GM12873 (cell line): Measurements from ENCODE around the gene ZNF770.

Experiments
- CTCF ChIP-seq: IDR thresholded peaks from 2 replicates; pipeline ENCODE4 v1.5.1; 2012; ENCODE audit warnings: low read depth, mild to moderate bottlenecking, moderate library complexity, low read length, control low read depth; ENCODE audit not compliant: insufficient read depth; ENCODE audit errors: missing control alignments

Gene ZNF770

GRCh38 chr15:34993877-34994276 lies 5.8 kb upstream of the ZNF770 start:
- no peak for TF ChIP-seq CTCF

DNA sequence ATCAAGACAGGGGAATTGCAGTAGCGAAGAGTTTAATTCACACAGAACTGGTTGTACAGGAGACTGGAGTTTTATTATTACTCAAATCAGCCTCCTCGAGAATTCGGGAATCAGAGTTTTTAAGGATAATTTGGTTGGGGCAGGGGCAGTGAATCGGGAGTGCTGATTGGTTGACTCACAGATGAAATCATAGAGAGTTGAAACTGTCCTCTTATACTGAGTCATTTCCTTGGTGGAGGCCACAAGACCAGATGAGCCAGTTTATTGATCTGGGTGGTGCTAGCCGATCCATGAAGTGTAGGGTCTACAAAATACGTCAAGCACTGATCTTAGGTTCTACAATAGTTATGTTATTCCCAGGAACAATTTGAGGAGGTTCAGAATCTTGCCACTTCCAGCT lies 5.3 kb upstream of the ZNF770 start:
- TF ChIP-seq CTCF, result no peak

DNA sequence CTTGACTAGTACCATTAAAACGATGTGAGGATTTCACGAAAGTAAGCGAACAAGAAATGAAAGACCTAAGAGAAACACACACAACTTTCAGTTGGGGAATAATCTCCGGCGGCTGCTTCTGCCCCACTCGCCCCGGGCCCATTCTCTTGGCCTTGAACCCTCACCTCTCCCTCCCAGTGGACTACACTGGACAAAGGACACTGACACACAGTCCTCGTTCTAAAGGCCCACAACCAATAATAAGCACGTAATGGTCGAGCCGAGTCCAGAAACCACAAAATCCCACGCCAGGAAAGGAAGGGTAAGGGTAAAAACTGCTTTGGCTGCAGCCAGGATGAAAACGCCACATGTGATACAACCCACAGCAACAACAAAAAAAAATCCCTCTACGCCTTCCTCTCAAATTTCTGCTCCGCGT lies 469 bp downstream of the ZNF770 start:
- no peak for TF ChIP-seq CTCF

DNA sequence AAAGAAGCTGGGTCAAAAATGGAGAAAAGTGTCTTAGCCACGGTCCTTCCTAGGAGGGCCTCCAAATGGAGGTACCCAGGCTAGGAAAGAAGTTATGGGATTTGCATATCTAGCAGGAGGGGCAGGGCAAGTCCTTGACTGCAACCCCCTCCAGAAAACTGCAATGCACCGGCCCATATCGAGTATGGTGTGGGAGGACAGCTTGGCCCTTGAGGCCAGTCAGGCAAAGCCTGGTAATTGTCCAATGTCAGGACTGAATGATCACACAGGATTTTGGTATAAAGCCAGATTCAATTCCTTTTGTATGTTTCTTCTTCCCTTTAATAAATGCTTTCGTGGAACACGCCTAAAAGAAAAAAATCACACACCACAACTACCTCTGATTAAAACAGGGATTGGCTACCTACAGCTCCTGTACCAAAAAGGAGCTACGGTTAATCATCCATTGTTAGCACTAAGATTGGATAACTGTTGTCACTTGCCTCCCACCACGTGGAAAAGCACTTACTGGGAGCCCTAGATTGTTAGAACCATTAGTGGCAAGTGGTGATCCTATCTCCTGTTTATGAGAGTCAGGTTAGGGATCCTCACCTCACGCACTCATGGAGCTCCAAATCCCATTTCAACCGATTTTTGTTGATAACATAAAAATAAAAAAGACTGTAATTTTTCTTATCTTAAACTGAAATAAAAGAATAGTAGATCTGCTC lies 1.2 kb downstream of the ZNF770 start:
- TF ChIP-seq CTCF, result no peak

DNA sequence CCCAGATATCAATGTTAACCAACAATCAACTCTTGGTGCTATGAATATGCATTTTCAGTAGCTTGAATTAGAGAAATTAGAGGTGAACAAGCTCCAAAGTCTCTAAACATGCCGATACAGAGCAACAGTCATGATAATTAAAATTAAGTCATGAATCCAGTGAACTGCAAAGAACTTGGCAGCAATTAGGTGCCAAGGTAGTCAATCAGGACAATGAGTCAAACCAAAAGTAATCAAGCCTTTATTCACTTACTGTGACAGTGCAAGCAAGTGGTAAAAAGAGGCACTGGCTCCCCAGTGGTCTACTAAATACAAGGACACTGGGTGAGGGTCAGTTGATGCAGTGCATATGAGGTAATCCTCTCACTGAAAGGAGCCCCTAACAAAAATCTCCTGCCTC lies 1.8 kb downstream of the ZNF770 start:
- TF ChIP-seq CTCF, result no peak

- TF ChIP-seq CTCF, result no peak
Measured at GRCh38 chr15:34984889-34985630, 3.0 kb downstream of the ZNF770 start.

DNA sequence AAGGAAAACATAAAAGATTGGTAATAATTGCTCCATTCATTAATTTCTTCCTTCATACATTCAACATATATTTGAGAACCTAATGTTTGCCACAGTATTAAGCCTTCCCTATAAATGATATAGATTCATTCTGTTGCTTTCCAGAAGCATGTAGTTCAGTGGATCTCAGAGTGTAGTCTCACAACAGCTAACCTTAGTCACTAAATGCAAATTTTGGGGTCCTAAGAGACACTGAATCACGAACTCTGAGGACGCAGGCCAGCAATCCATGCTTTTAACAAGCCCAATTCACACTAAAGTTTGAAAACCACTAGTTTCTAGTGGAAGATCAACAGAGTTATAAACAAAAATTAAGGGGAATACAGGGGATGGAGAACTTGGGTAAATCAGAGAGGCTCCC lies 11.3 kb downstream of the ZNF770 start:
- TF ChIP-seq CTCF, result no peak
